Stomach (tissue), 9 donors: Measurements from ENCODE around the gene DFFA. TPM values are rescaled to one million over a fixed set of nuclear protein-coding genes. Genes with fewer than 3 reads are reported as not detected.
"Not testable (repeated sequence)": the region's sequence is repeated elsewhere in the genome, so short reads cannot be mapped to it uniquely, and the experiment has no call there.

ENCODE experiments used
- DNase-seq, 2 donors: peaks; one replicate each; pipeline versions ENCODE4 v3.0.0 to v3.0.0-alpha.2; 2013 to 2019
- H3K27ac ChIP-seq, 5 donors: fragments of 200-600 bp in 4 of 5; sonication (generic) in 4 of 5; one replicate each; pipeline ENCODE4 v1.5.1; 2013 to 2019; ENCODE audit warnings: mild to moderate bottlenecking in 1 of 5, moderate library complexity in 1 of 5
- H3K27me3 ChIP-seq, 3 donors: fragments of 200-600 bp; sonication (generic); one replicate each; pipeline ENCODE4 v1.5.1; 2017 to 2019; ENCODE audit warnings: mixed run types in 1 of 3
- H3K36me3 ChIP-seq, 4 donors: fragments of 200-600 bp; sonication (generic); 1 replicate in 3 of 4; 2 replicates in 1 of 4; pipeline ENCODE4 v1.5.1; 2016 to 2019
- H3K4me1 ChIP-seq, 4 donors: fragments of 200-600 bp; sonication (generic); one replicate each; pipeline ENCODE4 v1.5.1; 2016 to 2019
- H3K4me3 ChIP-seq, 4 donors: fragments of 200-600 bp; sonication (generic) in 3 of 4; one replicate each; pipeline ENCODE4 v1.5.1; 2016 to 2019; ENCODE audit warnings: mild to moderate bottlenecking in 1 of 4
- H3K9me3 ChIP-seq, 4 donors: fragments of 200-600 bp; sonication (generic); one replicate each; pipeline ENCODE4 v1.5.1; 2016 to 2019
- CTCF ChIP-seq, 7 experiments: fragments of 450-650 bp in 4 of 7; fragments of 200-600 bp in 3 of 7; sonication (generic) in 3 of 7; IDR thresholded peaks; one replicate each; pipeline ENCODE4 v1.5.1; 2016 to 2019; ENCODE audit warnings: antibody characterized with exemption in 7 of 7, control low read depth in 2 of 7, mild to moderate bottlenecking in 1 of 7
- EP300 ChIP-seq: sonication (generic); formaldehyde crosslinking; IDR thresholded peaks from one replicate; pipeline ENCODE4 v1.6.1; 2017; ENCODE audit warnings: antibody characterized with exemption
- POLR2A ChIP-seq, 4 donors: fragments of 450-650 bp; IDR thresholded peaks; one replicate each; pipeline ENCODE4 v1.6.1; 2016; ENCODE audit warnings: antibody characterized with exemption in 4 of 4, control low read depth in 2 of 4, mild to moderate bottlenecking in 1 of 4, moderate library complexity in 1 of 4
- POLR2AphosphoS5 ChIP-seq, 3 donors: sonication (generic); formaldehyde crosslinking; IDR thresholded peaks; one replicate each; pipeline ENCODE4 v1.6.1; 2016; ENCODE audit warnings: antibody characterized with exemption in 3 of 3
- WGBS, 5 donors: extraction: QIAGEN DNeasy Blood & Tissue Kit in 3 of 5; methylation state at CpG; one replicate each; pipeline versions ENCODE4 v1.1.5 to v1.1.7; 2013 to 2018; 5-methylcytosine and 5-hydroxymethylcytosine counted together
- intact Hi-C: fragments of 100-400 bp; cut with DNase I; formaldehyde crosslinking; loops from one replicate; pipeline ENCODE4 v1.15.1; 2023; ENCODE audit warnings: low total_unique reads
- polyA plus RNA-seq, 3 donors: library from polyadenylated mRNA; stranded (reverse); fragments of 200-250 nt; gene quantifications; one replicate each; pipeline ENCODE4 v1.2.3, GENCODE V29; 2013
- total RNA-seq, 5 donors: library from RNA; depleted of rRNA; stranded (reverse); fragments of >200 nt; gene quantifications; one replicate each; pipeline versions ENCODE4 v1.1.0 to v1.2.3, GENCODE V29; 2014 to 2016
- donor health status: healthy with polysubstance abuse.
- donor health status: Bipolar disorder and iron deficiency.
- donor health status: healthy.

Gene DFFA
- total and polyA plus RNA-seq, 8 donors = 10.7 to 22.2 (median 13.0) TPM

- peak in 1 of 2 donors; percentile 30 for DNase-seq
- TF ChIP-seq POLR2AphosphoS5 (IDR thresholded peaks at IDR 0.05) (no peak), POLR2A (IDR thresholded peaks at IDR 0.05) (no peak), EP300 (no peak), CTCF (IDR thresholded peaks at IDR 0.05) (no peak)
These were observed 36.2 kb upstream of the DFFA start for GRCh38 chr1:10508511-10508951.

GRCh38 chr1:10507111-10507879 lies 35.0 kb upstream of the DFFA start:
- peaks cover 19 to 61% (median 43%) of the 10 kb centered on the region in 4 donors for H3K4me1 ChIP-seq
- no peaks in the 10 kb centered on the region for H3K27me3 ChIP-seq
- no peaks in the 10 kb centered on the region for H3K9me3 ChIP-seq
- peak in 1 of 3 donors; percentile 25 for TF ChIP-seq POLR2AphosphoS5 (IDR thresholded peaks at IDR 0.05)
- TF ChIP-seq CTCF (IDR thresholded peaks at IDR 0.05) = peak in 5 of 7 experiments; percentile 65 to 81 (median 72)
- no peak for TF ChIP-seq POLR2A (IDR thresholded peaks at IDR 0.05)
- no peaks in the 10 kb centered on the region for H3K36me3 ChIP-seq
- 60 to 72% (median 68%) methylated on average over 9 to 17 of the region's 17 CpGs for WGBS, 5 donors
- DNase-seq = peak; percentile 61 to 85
- H3K27ac ChIP-seq = no peak overlapping the region
- intact Hi-C loops = loop anchor here (5.0 kb wide), 1 partner anchor 360 kb away; no protein-coding TSS in a partner anchor
- H3K4me3 ChIP-seq = no peak overlapping the region

More at GRCh38 chr1:10508511-10508951, 36.2 kb upstream of the DFFA start:
- Histone ChIP-seq H3K36me3 (no peaks in the 10 kb centered on the region), H3K4me3 (no peak overlapping the region), H3K27me3 (no peaks in the 10 kb centered on the region), H3K27ac (no peak overlapping the region), H3K9me3 (no peaks in the 10 kb centered on the region), H3K4me1 (peaks cover 19 to 63% (median 42%) of the 10 kb centered on the region in 4 donors)
- intact Hi-C loops = loop anchor here (5.0 kb wide), 1 partner anchor 359 kb away; no protein-coding TSS in a partner anchor
- 42 to 74% (median 61%) methylated on average over 3 of the region's 3 CpGs for WGBS, 5 donors

GRCh38 chr1:10506677-10507047 lies 34.3 kb upstream of the DFFA start:
- Histone ChIP-seq H3K27me3 (no peaks in the 10 kb centered on the region), H3K4me1 (peaks cover 19 to 56% (median 39%) of the 10 kb centered on the region in 4 donors), H3K9me3 (no peaks in the 10 kb centered on the region), H3K36me3 (no peaks in the 10 kb centered on the region), H3K27ac (no peak overlapping the region), H3K4me3 (no peak overlapping the region)
- no peak for DNase-seq
- TF ChIP-seq EP300 (no peak), CTCF (IDR thresholded peaks at IDR 0.05) (no peak), POLR2AphosphoS5 (IDR thresholded peaks at IDR 0.05) (no peak)
- WGBS, 5 donors = 68 to 84% (median 80%) methylated on average over 4 of the region's 4 CpGs
- intact Hi-C loops = loop anchor here (5.0 kb wide), 1 partner anchor 361 kb away; no protein-coding TSS in a partner anchor

- H3K27ac ChIP-seq, H3K4me3 ChIP-seq, DNase-seq, H3K27me3 ChIP-seq, H3K9me3 ChIP-seq, H3K36me3 ChIP-seq: not testable (repeated sequence)
- intact Hi-C loops = loop anchor here (5.0 kb wide), 1 partner anchor 361 kb away; no protein-coding TSS in a partner anchor
- 91 to 96% (median 95%) methylated on average over 12 of the region's 12 CpGs for WGBS, 5 donors
- H3K4me1 ChIP-seq = peaks cover 18 to 51% (median 34%) of the 10 kb centered on the region in 4 donors
These were observed 33.8 kb upstream of the DFFA start for GRCh38 chr1:10506046-10506676.
